ENCODE data around the gene DGUOK. TPM values are rescaled to one million over a fixed set of nuclear protein-coding genes. Genes with fewer than 3 reads are reported as not detected.

DGUOK gene
- total and polyA plus RNA-seq, 4 donors, result 28.9 to 103 (median 73.9) TPM

GRCh38 chr2:73965053-73965452, 38.4 kb downstream of the DGUOK start:
- no peak overlapping the region for H3K4me3 ChIP-seq
- H3K9ac ChIP-seq (ENCODE audit: insufficient read depth in 1 of 2, low read length in 2 of 2), result no peak overlapping the region
- TF ChIP-seq, protein P1, sequence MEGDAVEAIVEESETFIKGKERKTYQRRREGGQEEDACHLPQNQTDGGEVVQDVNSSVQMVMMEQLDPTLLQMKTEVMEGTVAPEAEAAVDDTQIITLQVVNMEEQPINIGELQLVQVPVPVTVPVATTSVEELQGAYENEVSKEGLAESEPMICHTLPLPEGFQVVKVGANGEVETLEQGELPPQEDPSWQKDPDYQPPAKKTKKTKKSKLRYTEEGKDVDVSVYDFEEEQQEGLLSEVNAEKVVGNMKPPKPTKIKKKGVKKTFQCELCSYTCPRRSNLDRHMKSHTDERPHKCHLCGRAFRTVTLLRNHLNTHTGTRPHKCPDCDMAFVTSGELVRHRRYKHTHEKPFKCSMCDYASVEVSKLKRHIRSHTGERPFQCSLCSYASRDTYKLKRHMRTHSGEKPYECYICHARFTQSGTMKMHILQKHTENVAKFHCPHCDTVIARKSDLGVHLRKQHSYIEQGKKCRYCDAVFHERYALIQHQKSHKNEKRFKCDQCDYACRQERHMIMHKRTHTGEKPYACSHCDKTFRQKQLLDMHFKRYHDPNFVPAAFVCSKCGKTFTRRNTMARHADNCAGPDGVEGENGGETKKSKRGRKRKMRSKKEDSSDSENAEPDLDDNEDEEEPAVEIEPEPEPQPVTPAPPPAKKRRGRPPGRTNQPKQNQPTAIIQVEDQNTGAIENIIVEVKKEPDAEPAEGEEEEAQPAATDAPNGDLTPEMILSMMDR (IDR thresholded peaks at IDR 0.05; ENCODE audit: control extremely low read depth, extremely low read depth), result no peak
- no peak for ATAC-seq (ENCODE audit: insufficient read depth, low FRiP score)
- 80 to 92% methylated on average over 3 of the region's 3 CpGs for WGBS, 2 donors
- H3K4me1 ChIP-seq (ENCODE audit: control insufficient read depth in 5 of 5, insufficient read depth in 5 of 5, low read length in 5 of 5), result no peaks in the 10 kb centered on the region
- peaks cover 0 to 3% (median 1%) of the 10 kb centered on the region in 4 donors for H3K36me3 ChIP-seq (ENCODE audit: control insufficient read depth in 4 of 4, insufficient read depth in 4 of 4, low read length in 4 of 4)
- DNase-seq, result no peak
- no peaks in the 10 kb centered on the region for H3K27me3 ChIP-seq (ENCODE audit: control insufficient read depth in 3 of 3, insufficient read depth in 3 of 3, low read length in 2 of 3)
- H3K27ac ChIP-seq (ENCODE audit: low read depth in 1 of 2, low read length in 1 of 2), result no peak overlapping the region
- peaks cover 0 to 4% (median 0%) of the 10 kb centered on the region in 4 donors for H3K9me3 ChIP-seq (ENCODE audit: control insufficient read depth in 4 of 4, insufficient read depth in 3 of 4, low read length in 3 of 4)

DNA sequence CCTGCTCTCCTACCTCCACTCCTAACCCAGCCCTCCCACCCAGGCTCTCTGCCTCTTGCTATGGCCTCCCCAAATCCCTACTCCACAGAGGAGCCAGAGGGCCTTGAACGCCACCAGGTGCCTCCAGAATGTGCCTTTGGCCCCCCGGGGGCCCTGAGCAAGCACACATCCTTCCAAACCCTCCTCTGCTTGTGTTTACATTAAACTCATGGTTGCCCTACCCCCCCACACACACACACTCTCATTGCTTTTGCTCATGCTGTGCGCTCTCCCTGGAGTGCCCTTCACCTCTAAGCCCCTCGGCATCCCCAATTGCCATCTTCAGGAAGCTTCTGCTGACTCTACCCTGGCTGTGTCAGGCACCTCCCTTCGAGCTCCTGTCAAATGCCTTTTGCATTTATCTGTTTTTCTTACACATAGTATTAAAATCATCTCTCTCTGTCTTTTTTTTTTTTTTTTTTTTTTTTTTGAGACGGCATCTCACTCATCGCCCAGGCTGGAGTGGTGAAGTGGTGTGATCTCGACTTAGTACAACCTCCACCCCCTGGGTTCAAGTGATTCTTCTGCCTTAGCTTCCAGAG, 41.8 kb downstream of the DGUOK start:
- H3K4me1 ChIP-seq (ENCODE audit: control insufficient read depth in 5 of 5, insufficient read depth in 5 of 5, low read length in 5 of 5), result peaks cover 0 to 12% (median 5%) of the 10 kb centered on the region in 5 donors
- TF ChIP-seq, protein P1 (IDR thresholded peaks at IDR 0.05; ENCODE audit: control extremely low read depth, extremely low read depth), result no peak
- no peaks in the 10 kb centered on the region for H3K27me3 ChIP-seq (ENCODE audit: control insufficient read depth in 3 of 3, insufficient read depth in 3 of 3, low read length in 2 of 3)
- H3K9ac ChIP-seq (ENCODE audit: insufficient read depth in 1 of 2, low read length in 2 of 2), result no peak overlapping the region
- DNase-seq (no peak), ATAC-seq (ENCODE audit: insufficient read depth, low FRiP score) (no peak)
- WGBS, 2 donors, result 88 to 90% methylated on average over 8 of the region's 8 CpGs
- no peak overlapping the region for H3K4me3 ChIP-seq
- H3K27ac ChIP-seq (ENCODE audit: low read depth in 1 of 2, low read length in 1 of 2), result no peak overlapping the region
- no peaks in the 10 kb centered on the region for H3K9me3 ChIP-seq (ENCODE audit: control insufficient read depth in 4 of 4, insufficient read depth in 3 of 4, low read length in 3 of 4)
- H3K36me3 ChIP-seq (ENCODE audit: control insufficient read depth in 4 of 4, insufficient read depth in 4 of 4, low read length in 4 of 4), result no peaks in the 10 kb centered on the region

GRCh38 chr2:73969356-73969755, 42.7 kb downstream of the DGUOK start:
- peaks cover 0 to 12% (median 5%) of the 10 kb centered on the region in 5 donors for H3K4me1 ChIP-seq (ENCODE audit: control insufficient read depth in 5 of 5, insufficient read depth in 5 of 5, low read length in 5 of 5)
- no peaks in the 10 kb centered on the region for H3K9me3 ChIP-seq (ENCODE audit: control insufficient read depth in 4 of 4, insufficient read depth in 3 of 4, low read length in 3 of 4)
- ATAC-seq (ENCODE audit: insufficient read depth, low FRiP score) (no peak), DNase-seq (no peak)
- H3K36me3 ChIP-seq (ENCODE audit: control insufficient read depth in 4 of 4, insufficient read depth in 4 of 4, low read length in 4 of 4), result no peaks in the 10 kb centered on the region
- H3K4me3 ChIP-seq, result no peak overlapping the region
- H3K27me3 ChIP-seq (ENCODE audit: control insufficient read depth in 3 of 3, insufficient read depth in 3 of 3, low read length in 2 of 3), result no peaks in the 10 kb centered on the region
- H3K27ac ChIP-seq (ENCODE audit: low read depth in 1 of 2, low read length in 1 of 2), result no peak overlapping the region
- no peak overlapping the region for H3K9ac ChIP-seq (ENCODE audit: insufficient read depth in 1 of 2, low read length in 2 of 2)
- TF ChIP-seq, protein P1 (IDR thresholded peaks at IDR 0.05; ENCODE audit: control extremely low read depth, extremely low read depth), result no peak
- WGBS, 2 donors, result 73 to 77% methylated on average over 4 of the region's 4 CpGs
